NCI-H2029 treated with DMSO at 0.1 percent for 48 hours (cell line): ENCODE data around the gene ANKLE2.
A peak's percentile ranks its signal among the peaks of the same experiment; 100 is the strongest.
"Not testable (repeated sequence)": the region's sequence is repeated elsewhere in the genome, so short reads cannot be mapped to it uniquely, and the experiment has no call there.

ENCODE experiments used
- DNase-seq: peaks from one replicate; lab custom pipeline; 2025; lab: John Stamatoyannopoulos, UW

ANKLE2 gene

DNA sequence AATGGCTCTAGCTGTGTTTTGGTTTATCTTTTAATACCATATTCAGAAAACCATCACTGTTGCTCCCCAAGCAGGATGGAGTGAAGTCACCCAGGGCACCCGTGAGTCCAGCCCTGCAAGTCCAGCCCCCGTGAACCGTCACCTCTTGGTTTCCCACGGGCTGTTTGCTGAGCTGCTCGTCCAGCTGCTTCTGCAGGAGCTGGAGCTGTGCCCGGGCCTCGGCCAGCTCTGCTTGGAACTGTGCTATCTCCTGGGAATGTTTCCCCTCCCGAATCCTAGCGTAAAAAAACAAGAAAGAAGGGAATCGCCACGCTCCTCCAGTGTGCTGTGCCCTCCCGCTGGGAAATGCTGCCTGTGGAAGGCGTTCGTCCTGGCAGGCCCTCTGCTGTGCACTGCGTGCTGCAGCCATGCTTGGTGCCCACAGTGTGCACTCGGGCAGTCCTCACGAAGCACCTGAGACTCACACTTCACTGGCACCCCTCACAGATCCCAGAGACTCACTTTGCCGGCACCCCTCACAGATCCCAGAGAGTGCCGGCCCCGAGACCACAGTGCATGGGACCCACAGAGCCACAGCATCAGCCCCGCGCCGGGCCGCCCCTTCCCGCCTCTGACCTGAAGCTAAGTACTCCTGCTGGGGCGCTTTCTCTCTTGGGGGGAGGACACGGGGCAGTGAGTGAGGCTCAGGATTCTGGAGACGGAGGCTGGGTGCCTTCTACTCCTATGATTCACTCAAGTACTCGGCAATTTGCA, 15.4 kb upstream of the ANKLE2 start:
- no peak for DNase-seq

DNA sequence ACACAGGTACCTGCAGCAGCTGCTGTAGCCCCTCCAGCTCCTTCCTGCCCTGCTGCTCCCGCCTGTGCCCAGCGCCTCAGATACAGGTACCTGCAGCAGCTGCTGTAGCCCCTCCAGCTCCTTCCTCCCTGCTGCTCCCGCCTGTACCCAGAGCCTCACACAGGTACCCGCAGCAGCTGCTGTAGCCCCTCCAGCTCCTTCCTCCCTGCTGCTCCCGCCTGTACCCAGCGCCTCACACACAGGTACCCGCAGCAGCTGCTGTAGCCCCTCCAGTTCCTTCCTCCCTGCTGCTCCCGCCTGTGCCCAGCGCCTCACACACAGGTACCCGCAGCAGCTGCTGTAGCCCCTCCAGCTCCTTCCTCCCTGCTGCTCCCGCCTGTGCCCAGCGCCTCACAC, 14.6 kb upstream of the ANKLE2 start:
- DNase-seq = not testable (repeated sequence)

DNA sequence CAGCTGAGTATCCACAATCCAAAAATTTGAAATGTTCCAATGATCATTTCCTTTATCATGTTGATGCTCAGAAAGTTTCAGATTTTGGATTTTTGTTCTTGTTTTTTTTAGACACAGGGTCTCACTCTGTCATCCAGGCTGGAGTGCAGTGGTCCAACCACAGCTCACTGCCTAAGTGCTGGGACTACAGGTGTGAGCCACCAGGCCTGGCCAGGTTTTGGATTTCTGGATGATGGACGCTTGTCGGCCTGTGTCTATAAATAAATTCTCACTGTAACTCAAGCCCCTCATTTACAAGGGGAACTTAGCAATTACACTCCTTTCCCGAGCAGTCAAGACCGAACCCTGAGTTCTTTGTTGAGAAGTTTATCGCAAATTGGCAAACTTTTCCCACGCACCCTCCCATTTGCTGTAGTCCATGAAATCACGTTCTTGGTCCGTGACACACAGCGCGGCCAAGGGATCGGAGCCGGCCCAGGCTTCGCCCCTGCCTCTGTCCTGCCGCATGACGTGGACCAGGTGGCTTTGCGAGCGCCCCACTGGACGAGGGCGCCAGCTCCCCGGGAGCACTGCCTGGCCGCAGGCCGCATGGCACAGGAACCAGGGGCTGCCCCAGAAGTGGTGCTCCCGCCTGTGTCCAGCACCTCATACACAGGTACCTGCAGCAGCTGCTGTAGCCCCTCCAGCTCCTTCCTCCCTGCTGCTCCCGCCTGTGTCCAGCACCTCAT, 14.0 kb upstream of the ANKLE2 start:
- no peak for DNase-seq

DNA sequence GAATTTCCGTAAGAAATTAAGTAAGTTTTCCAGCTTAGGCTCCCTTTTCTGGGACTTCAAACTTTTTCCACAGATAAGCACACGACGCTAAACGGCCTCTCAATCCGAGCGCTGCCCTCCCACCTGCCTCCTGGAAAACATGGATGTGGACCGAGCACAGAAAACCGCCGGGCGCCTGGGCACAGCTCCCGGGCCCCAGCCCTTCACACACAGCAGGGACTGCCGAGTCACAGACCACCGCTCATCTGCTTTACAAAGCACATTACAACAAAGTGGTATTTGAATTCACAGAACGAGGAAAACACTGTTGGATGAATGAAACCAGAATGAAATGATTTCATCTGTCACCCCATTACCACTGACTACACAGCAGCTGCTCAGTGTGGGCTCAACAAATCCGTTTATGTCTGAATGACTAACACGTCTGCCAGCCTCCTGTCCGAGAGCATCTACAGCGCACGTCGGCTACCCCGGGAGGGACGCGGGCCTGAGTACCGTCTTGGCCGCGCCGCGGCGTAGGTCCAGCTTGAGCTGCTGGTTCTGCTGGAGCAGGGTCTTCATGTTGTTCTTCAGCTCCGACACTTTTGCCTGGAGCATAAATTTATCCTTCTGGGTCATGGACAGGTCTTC, 13.1 kb upstream of the ANKLE2 start:
- DNase-seq = no peak

DNA sequence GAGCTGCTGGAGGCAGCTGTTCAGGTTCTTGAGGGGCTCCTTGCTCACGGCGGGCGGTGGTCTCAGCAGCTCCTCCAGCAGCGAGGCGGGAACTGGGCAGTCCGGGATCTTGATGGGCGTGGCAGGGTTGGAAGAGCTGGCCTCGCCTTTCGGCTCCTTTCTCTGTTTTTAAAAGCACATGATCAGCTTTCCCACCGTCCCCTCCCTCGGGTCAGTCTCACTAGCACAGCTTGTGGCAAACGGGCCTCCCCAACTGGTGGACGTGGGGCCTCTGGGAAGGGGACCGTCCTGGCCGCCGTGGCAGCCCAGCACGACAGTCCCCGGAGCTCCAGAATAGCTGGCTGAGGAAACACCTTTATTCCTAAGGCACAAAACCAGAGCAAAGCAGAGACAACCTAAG, 12.5 kb upstream of the ANKLE2 start:
- DNase-seq = no peak

DNA sequence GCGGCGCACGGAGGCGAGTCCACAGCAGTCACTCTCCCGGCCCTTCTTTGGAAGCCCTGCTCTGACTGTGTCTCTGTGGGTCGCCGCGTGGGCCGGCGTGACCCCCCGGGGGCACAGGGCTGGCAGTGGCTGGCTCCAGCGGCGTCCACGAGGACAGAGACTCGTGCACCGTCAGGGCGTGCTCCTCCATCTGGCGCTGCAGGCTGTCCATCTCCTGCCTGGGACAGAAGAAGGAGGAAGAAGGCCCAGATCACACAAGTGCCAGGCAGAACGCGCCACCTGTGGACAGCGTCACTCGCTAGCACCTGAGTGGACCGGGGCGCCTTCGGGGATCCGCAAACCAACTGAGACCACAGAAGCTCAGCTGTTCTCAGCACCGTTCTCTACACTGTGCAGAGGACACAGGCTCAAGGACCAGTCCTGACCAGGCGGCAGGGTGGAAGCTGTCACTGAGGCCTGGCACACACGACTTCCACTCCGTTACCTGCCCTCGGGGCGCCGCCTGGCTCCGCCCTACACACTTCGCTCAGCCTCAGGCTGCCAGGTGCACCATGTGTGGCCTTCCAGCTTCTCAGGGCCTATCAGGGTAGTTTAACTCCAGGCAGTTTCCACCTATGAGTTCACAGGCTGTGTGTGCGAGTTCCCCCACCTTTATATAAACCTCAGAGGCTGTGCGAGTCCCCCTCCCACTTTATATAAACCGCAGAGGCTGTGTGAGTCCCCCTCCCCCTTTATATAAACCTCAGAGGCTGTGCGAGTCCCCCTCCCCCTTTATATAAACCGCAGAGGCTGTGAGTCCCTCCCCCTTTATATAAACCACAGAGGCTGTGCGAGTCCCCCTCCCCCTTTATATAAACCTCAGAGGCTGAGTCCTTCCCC, 11.7 kb upstream of the ANKLE2 start:
- no peak for DNase-seq

DNA sequence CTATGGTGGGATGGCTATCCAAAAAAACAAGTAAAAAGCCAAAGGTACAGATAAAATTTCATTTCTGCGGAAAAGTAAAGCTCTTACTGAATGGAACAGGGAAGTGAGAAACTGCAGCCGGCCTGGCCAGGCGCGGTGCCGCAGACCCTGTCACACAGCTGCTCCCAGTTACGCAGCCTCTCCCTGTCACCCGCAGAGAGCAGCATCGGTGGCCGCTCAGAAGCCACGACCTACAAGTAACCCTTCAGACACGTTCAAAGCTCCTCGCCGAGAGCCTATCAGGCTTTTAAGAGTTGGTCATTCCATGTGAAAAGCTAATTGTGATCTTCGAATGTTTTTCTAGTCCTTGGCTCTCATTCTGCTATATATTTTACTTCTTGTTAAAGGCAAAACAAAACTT, 11.0 kb upstream of the ANKLE2 start:
- DNase-seq = no peak

DNA sequence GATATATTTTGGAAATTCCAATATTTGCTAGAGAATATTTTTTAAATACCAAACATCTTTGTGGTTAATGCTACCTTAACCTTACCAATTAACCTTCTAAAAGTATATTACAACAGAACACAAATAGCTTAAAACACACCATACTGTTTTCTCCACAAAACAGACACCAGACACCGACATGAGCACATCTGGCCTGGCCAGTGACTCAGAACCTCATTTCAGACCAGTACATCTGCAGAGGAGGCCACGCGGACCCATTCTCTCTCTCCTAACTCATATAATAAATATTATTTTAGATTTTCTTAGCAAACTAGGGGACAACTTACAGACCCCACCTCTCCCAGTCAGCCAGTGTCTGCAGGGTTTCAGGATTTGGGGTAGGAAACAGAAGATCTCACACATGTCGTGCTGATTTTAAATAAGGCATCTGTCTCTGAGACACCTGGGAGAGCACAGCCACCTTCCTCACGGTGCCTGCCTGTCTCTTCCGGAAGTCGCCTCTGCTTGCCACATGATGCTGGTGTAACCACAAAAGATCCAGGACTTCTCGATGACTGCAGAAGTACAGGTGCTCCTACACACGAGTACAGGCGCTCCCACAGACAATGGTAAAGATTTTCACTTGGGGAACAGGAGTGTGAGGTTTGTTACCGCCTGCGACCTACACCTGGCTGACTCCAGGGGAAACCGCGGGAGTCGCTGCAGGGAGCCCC, 9.7 kb upstream of the ANKLE2 start:
- DNase-seq = no peak

DNA sequence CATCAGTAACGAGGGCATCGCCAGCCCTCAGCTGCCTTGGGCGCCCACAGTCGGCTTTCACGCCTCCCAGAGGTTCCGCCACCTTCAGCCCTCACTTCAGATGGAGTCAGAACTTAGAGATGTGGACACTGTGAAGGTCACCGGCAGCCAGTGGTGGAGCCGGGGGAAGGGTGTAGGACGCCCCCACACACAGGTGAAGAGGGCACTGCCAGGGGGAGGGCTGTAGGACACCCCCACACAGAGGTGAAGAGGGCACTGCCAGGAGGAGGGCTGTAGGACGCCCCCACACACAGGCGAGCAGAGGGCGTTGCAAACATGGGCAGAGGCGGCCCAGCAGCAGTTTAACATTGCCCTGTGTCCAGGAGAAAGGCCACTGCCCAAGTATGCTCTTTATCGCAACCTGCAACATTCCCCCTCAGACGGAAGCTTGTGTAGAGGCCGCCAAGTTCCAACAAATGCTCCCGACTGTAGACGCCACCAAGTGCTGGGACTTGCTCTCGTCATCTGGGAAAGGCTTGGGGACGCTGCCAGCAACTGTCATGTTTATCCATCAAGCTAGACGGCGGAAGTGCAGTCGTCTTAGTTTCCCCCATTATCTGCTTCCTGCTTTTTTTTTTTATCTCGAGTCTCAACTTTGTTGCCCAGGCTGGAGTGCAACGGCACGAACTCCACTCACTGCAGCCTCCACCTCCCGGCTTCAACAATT, 4.9 kb upstream of the ANKLE2 start:
- peak; percentile 66 for DNase-seq

DNA sequence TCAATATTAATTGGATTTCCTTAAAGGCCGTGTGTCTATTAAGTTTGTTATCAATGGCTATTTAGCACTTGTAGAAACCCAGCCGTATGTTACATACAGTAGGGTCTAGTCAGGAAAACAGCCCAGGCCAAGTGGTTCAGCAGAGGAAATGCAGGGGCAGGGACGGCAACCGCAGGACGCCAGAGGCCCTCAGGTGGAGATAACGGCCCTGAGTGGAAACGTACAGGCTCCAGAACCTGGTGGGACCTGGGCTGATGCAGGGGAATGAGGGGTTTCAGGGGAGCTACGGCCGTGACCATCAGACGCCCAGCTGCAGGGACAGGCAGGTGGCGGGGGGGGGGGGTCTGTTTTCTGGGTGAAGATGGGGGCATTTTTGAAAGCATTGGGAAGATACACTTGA, 3.7 kb upstream of the ANKLE2 start:
- no peak for DNase-seq

DNA sequence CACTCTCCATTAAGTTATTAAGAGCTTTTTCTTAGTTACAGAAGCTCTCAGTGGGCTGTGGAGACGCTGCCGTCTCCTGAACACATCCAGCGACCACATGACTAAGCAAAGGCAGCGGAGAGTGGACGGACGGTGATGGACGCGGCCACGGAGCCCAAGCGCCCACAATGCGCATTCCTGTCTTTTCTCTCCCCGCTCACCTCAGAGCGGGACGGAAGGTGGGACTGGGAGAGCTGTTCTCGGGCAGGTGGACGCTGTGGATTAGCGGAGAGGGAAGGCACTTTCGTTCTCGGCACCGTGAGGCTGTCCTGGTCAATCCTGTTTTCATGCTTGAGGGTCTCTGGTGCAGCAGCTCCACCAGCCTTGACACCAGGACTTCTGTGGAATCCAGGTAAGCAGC, 2.6 kb upstream of the ANKLE2 start:
- DNase-seq = no peak

DNA sequence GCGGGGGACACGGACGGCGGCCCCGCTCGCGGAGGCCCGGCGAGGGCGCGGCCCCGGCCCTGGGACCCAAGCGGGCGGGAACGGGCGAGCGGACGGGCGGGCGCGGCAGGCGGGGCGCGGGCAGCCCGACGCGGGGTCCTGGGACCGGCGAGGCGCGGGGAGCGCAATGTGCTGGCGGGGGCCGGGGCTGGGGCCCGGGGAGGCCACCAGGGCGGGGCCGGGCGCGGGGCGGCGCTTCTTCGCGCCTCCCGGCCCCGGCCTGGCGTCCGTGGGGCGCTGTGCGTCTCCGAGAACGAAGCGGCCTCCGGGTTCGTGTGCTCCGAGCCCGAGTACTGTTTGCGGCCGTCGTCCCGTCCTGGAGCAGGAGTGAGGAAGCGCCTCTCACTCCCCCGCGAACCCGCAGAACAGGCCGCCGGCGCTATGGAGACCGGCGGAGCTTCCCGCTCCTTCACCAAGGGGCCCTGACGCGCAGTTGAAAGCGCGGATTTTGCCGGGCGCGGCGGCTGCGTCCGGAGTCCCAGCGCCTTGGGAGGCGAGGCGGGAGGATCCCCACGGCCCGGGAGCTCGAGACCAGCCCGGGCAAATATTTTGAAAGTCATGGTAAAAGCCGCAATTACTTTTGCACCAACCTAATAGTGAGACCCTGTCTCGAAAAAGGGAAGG, 420 bp upstream of the ANKLE2 start:
- peak; percentile 37 for DNase-seq

DNA sequence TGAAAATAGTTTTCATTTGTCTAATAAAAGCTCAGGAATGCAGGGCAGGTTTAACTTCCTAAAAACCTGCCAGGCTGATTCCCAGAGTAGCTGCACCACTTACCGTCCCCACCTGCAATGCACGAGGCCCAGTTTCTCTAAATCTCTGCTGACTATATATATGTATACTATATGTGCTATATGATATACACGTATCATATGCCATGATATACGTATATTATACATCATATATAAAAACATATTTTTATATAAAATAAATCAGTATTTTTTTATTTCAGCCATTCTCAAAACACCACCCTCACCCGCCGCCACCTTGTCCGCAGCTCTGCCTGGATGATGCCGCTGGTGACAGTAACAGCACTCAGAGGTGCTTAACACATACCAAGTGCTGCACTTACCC, 2.3 kb downstream of the ANKLE2 start:
- no peak for DNase-seq

DNA sequence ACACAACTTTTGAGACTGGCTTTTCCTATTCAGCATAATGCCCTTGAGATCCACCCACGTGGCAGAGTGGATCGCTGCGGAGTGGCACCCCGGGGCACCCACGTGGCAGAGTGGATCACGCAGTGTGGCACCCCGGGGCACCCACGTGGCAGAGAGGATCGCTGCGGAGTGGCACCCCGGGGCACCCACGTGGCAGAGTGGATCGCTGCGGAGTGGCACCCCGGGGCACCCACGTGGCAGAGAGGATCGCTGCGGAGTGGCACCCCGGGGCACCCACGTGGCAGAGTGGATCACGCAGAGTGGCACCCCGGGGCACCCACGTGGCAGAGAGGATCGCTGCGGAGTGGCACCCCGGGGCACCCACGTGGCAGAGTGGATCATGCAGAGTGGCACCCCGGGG, 2.8 kb downstream of the ANKLE2 start:
- not testable (repeated sequence) for DNase-seq

DNA sequence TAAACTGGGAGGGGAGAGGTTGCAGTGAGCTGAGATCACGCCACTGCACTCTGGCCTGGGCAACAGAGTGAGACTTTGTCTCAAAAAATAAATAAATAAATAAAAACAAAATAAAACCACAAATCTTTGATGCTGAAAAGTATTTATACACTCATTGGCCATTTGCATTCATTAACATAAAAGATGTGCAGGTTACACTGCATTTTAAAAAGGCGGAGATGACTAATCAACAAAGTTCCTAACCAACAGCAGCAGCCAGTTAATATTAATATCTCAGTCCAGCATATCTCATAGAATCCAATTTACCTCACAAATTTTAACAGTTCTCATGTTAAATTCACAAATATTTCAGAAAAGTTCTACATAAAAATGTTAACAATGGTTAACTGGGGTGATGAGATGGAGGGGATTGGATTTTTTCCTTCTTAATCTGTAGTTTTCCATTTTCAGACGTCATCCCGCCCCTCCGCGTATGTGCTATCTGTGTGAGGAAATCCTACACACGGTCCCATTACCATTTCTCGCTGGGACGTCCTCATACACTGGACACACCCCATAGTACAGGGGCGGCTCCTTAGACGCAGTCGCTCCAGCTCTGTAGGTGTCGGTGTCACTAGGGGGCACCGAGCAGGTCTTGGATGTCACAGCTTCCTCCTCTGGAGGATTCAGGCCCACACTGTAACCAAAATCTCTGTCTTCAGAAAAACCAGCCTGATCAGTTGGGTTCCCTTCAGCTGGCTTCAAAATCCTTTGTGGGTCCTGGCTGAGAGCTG, 7.3 kb downstream of the ANKLE2 start:
- no peak for DNase-seq

DNA sequence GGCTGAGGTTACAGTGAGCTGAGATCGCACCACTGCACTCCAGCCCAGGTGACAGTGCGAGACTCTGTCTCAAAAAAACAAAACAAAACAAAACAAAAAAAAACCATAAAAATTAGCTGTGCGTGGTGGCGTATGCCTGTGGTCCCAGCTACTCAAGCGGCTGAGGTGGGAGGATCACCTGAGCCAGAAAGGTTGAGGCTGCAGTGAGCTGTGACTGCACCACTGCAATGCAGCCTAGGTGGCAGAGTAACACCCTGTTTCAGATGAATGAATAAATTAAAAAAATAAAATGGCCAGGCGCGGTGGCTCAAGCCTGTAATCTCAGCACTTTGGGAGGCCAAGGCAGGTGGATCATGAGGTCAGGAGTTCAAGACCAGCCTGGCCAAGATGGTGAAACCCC, 8.0 kb downstream of the ANKLE2 start:
- not testable (repeated sequence) for DNase-seq

DNA sequence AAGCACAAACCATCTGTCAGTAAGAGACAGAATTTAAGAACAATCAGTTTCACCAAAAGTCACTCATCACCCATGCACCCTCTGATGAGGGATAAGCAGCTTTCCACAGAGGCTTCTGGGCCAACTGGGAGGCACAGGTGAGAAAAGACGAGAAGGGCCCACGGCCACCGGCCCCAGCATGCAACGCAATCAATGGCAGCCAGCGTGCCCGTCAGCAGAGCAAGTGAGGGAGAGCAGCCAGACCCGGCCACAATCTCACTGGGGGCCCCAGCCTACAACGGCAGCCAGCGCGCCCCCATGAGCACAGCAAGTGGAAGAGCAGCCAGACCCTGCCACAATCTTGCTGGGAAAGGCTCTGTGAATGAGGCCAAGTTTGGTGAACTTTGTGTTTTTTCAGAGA, 13.3 kb downstream of the ANKLE2 start:
- DNase-seq = no peak

DNA sequence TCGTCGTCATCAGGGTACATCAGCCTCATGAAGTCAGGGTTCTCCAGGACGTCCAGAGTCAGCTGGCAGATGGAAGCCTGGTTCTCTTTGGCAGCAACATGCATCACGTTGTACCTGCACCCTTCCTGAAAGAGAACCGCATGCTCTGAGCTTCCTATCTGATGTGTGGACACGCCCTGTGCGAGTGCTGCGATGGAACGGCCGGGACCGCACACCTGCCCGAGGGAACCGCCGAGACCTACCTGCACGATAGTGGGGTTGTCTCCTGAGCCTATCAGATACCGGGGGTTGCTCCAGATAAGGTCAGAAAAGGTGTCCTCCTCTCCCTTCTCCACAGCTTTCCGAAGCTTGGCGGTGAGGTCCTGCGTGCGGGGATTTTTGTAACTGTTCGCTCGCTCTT, 13.7 kb downstream of the ANKLE2 start:
- DNase-seq = no peak

DNA sequence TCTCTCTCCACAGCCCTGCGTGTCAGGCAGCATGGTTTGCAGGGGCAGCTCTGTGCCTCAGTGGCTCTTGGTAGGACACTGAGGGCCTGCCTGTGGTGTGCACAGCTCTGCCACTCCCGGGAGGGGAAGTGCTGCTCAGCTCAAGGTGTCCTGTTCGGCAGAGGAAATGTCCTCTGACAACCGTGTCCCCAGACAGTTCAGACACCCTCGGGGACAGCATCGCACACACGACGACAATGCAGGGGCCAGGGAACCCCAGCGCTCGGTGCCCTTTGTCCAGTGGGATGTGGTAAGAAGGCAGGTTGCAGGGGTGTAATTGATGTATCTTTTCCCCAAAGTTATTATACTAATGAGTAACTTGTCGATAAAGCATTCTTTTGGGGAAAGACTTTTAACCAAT, 14.2 kb downstream of the ANKLE2 start:
- no peak for DNase-seq

DNA sequence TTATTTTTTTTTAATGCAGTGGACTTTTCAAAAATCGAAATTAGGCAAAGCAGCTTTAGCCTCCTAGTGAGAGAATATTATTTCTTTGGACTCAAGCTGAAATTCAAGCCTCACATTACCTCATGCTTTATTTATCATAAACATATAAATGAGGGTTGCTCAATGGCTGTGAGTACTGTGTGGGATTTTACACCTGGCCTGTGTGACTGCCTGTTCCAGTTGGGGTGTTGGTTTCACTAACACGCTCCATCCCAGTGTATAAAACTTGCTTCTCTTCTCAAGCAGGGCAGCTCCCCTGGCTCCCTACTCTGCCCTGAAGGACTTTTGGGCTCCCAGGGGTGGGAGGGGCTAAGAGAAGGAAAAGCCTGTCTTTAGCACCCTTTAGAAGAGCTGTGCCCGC, 15.0 kb downstream of the ANKLE2 start:
- DNase-seq = no peak
